ENCODE data around the gene SLC6A17. TPM values are rescaled to one million over a fixed set of nuclear protein-coding genes. Genes with fewer than 3 reads are reported as not detected.

SLC6A17 gene
- total RNA-seq, 2 donors from 2014 or later = 0.41 to 2.2 TPM

- H3K36me3 ChIP-seq = no peaks in the 10 kb centered on the region
- WGBS = 82% methylated on average over 4 of the region's 4 CpGs
- H3K4me3 ChIP-seq = no peak overlapping the region
- no peaks in the 10 kb centered on the region for H3K27me3 ChIP-seq (replicated peaks; ENCODE audit: insufficient read depth)
- no peak for DNase-seq (ENCODE audit: low spot score)
- no peak overlapping the region for H3K27ac ChIP-seq
- no peaks in the 10 kb centered on the region for H3K9me3 ChIP-seq
- intact Hi-C loops (cut with DNase I) = no loop called here
- TF ChIP-seq POLR2A (IDR thresholded peaks at IDR 0.05) (no peak), POLR2AphosphoS5 (IDR thresholded peaks at IDR 0.05) (no peak)
- TF ChIP-seq, protein P1, sequence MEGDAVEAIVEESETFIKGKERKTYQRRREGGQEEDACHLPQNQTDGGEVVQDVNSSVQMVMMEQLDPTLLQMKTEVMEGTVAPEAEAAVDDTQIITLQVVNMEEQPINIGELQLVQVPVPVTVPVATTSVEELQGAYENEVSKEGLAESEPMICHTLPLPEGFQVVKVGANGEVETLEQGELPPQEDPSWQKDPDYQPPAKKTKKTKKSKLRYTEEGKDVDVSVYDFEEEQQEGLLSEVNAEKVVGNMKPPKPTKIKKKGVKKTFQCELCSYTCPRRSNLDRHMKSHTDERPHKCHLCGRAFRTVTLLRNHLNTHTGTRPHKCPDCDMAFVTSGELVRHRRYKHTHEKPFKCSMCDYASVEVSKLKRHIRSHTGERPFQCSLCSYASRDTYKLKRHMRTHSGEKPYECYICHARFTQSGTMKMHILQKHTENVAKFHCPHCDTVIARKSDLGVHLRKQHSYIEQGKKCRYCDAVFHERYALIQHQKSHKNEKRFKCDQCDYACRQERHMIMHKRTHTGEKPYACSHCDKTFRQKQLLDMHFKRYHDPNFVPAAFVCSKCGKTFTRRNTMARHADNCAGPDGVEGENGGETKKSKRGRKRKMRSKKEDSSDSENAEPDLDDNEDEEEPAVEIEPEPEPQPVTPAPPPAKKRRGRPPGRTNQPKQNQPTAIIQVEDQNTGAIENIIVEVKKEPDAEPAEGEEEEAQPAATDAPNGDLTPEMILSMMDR (IDR thresholded peaks at IDR 0.05) = no peak
- no peaks in the 10 kb centered on the region for H3K4me1 ChIP-seq (replicated peaks)
Observed at GRCh38 chr1:110111081-110111480, 39.2 kb upstream of the SLC6A17 start.

DNA sequence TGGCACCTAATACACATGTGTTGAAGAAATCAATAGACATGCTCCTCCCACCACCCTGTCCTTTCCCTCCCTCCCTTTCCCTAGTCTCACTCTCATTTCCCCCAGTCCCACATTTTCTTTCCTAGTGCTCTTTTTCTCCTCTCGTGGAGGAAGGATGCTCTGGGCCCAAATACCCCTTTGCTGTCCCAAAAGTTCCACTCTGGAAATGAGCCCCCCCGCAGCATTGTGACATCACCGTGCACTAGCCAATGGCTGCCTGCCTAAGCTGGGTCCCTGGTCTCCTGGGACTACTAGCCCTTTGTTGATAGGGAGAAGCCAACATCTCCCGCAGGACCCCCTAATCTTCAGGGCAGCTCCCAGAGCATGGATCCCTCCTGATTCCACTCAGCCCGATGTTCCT lies 38.2 kb upstream of the SLC6A17 start, which contains the start of gene UBL4B:
UBL4B (plus strand) TSS at position 301 of the 400 bp plus-strand sequence; CDS start at position 393, 92 bp downstream.
- H3K4me3 ChIP-seq = no peak within 1 kb of the TSS
- H3K27me3 ChIP-seq (replicated peaks; ENCODE audit: insufficient read depth) = no peaks in the 10 kb centered on the region
- no peaks in the 10 kb centered on the region for H3K36me3 ChIP-seq
- 82% methylated on average over 5 of the region's 5 CpGs for WGBS
- TF ChIP-seq POLR2A (IDR thresholded peaks at IDR 0.05) (no peak), POLR2AphosphoS5 (IDR thresholded peaks at IDR 0.05) (no peak)
- TF ChIP-seq, protein P1 (IDR thresholded peaks at IDR 0.05) = no peak
- intact Hi-C loops (cut with DNase I) = no loop called here
- no peak for DNase-seq (ENCODE audit: low spot score)
- no peaks in the 10 kb centered on the region for H3K4me1 ChIP-seq (replicated peaks)
- H3K27ac ChIP-seq = no peak within 1 kb of the TSS
- H3K9me3 ChIP-seq = no peaks in the 10 kb centered on the region

DNA sequence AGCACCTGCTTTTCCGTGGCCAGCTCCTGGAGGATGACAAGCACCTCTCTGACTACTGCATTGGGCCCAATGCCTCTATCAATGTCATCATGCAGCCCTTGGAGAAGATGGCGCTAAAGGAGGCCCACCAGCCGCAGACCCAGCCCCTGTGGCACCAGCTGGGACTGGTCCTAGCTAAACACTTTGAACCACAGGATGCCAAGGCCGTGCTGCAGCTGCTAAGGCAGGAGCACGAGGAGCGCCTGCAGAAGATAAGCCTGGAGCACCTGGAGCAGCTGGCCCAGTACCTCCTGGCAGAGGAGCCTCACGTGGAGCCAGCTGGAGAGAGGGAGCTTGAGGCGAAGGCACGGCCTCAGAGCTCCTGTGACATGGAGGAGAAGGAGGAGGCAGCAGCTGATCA lies 37.6 kb upstream of the SLC6A17 start:
- Histone ChIP-seq H3K9me3 (no peaks in the 10 kb centered on the region), H3K27ac (no peak overlapping the region), H3K4me1 (replicated peaks) (no peaks in the 10 kb centered on the region), H3K4me3 (no peak overlapping the region), H3K36me3 (no peaks in the 10 kb centered on the region), H3K27me3 (replicated peaks; ENCODE audit: insufficient read depth) (no peaks in the 10 kb centered on the region)
- no peak for DNase-seq (ENCODE audit: low spot score)
- TF ChIP-seq, protein P1 (IDR thresholded peaks at IDR 0.05) = no peak
- TF ChIP-seq POLR2A (IDR thresholded peaks at IDR 0.05) (no peak), POLR2AphosphoS5 (IDR thresholded peaks at IDR 0.05) (no peak)
- 66% methylated on average over 9 of the region's 9 CpGs for WGBS
- intact Hi-C loops (cut with DNase I) = no loop called here

DNA sequence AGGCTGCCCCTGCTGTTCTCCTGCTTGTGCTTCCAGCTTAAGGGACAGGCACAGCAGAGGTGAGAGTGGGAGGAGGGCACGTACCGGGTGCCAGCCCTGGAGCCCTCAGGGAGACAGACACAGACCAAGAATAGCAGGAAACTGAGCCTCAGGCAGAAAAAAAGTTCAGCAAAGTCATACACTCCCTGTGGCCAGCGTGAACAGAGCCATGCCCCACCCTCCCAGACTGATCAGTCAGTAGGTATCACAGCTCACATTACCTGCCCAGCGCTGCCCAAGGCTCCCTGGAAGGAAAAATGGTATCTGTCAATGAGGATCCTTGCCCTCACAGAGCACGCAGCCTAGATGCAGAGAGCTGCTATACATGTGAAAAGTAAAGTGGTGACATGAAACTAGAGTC lies 36.7 kb upstream of the SLC6A17 start:
- H3K27me3 ChIP-seq (replicated peaks; ENCODE audit: insufficient read depth) = no peaks in the 10 kb centered on the region
- no peak for TF ChIP-seq POLR2AphosphoS5 (IDR thresholded peaks at IDR 0.05)
- TF ChIP-seq POLR2A (IDR thresholded peaks at IDR 0.05) = no peak
- TF ChIP-seq, protein P1 (IDR thresholded peaks at IDR 0.05) = no peak
- no peaks in the 10 kb centered on the region for H3K36me3 ChIP-seq
- H3K9me3 ChIP-seq = no peaks in the 10 kb centered on the region
- H3K4me1 ChIP-seq (replicated peaks) = no peaks in the 10 kb centered on the region
- 68% methylated on average over 5 of the region's 5 CpGs for WGBS
- intact Hi-C loops (cut with DNase I) = no loop called here
- no peak for DNase-seq (ENCODE audit: low spot score)
- no peak overlapping the region for H3K27ac ChIP-seq
- H3K4me3 ChIP-seq = no peak overlapping the region

- intact Hi-C loops (cut with DNase I) = no loop called here
- no peak for DNase-seq (ENCODE audit: low spot score)
- Histone ChIP-seq H3K27ac (no peak overlapping the region), H3K4me1 (replicated peaks) (no peaks in the 10 kb centered on the region), H3K4me3 (no peak overlapping the region), H3K36me3 (no peaks in the 10 kb centered on the region), H3K27me3 (replicated peaks; ENCODE audit: insufficient read depth) (no peaks in the 10 kb centered on the region), H3K9me3 (no peaks in the 10 kb centered on the region)
- WGBS = 79% methylated on average over 5 of the region's 5 CpGs
- TF ChIP-seq, protein P1 (IDR thresholded peaks at IDR 0.05) = no peak
- no peak for TF ChIP-seq POLR2A (IDR thresholded peaks at IDR 0.05)
- no peak for TF ChIP-seq POLR2AphosphoS5 (IDR thresholded peaks at IDR 0.05)
Observed at GRCh38 chr1:110114173-110114572, 36.1 kb upstream of the SLC6A17 start.

Data from prostate gland (tissue), 2 donors.